ENCODE results near the gene ZDHHC18. TPM values are rescaled to one million over a fixed set of nuclear protein-coding genes. Genes with fewer than 3 reads are reported as not detected.

ZDHHC18 gene
- total RNA-seq, 1 experiment from 2014 or later, result 50.0 TPM

Other genes with a start within 250 kb of the ZDHHC18 start
- 45.5 and 59.5 TPM in 2 replicates for gene ARID1A, start 130.7 kb upstream of the ZDHHC18 start, total RNA-seq (2014; rRNA removed; shearing (Covaris generic))
- gene PIGV, start 38.7 kb upstream of the ZDHHC18 start, total RNA-seq (2014; rRNA removed; shearing (Covaris generic)), result 28.3 TPM in 2 replicates
- gene SFN, start 36.5 kb downstream of the ZDHHC18 start, total RNA-seq (2014; rRNA removed; shearing (Covaris generic)), result 7.5 and 11.3 TPM in 2 replicates
- 40.3 and 61.9 TPM in 2 replicates for gene GPN2, start 63.6 kb downstream of the ZDHHC18 start, total RNA-seq (2014; rRNA removed; shearing (Covaris generic))
- gene GPATCH3, start 73.8 kb downstream of the ZDHHC18 start, total RNA-seq (2014; rRNA removed; shearing (Covaris generic)), result 16.1 and 23.7 TPM in 2 replicates
- not detected in 2 replicates for gene NR0B2, start 87.3 kb downstream of the ZDHHC18 start, total RNA-seq (2014; rRNA removed; shearing (Covaris generic))
- 65.3 and 76.4 TPM in 2 replicates for gene NUDC, start 95.1 kb downstream of the ZDHHC18 start, total RNA-seq (2014; rRNA removed; shearing (Covaris generic))
- 14.4 and 14.6 TPM in 2 replicates for gene KDF1, start 133.8 kb downstream of the ZDHHC18 start, total RNA-seq (2014; rRNA removed; shearing (Covaris generic))
- 28.9 and 30.5 TPM in 2 replicates for gene TRNP1, start 167.0 kb downstream of the ZDHHC18 start, total RNA-seq (2014; rRNA removed; shearing (Covaris generic))
- gene TENT5B, start 186.2 kb downstream of the ZDHHC18 start, total RNA-seq (2014; rRNA removed; shearing (Covaris generic)), result 128 and 154 TPM in 2 replicates